NT2/D1 (cell line): Measurements from ENCODE around the gene NTM.

Experiments
- SUZ12 ChIP-seq: IDR thresholded peaks from 2 replicates; pipeline ENCODE4 v1.6.1; 2011; ENCODE audit not compliant: insufficient read length, insufficient read depth; ENCODE audit errors: extremely low read depth
- YY1 ChIP-seq: IDR thresholded peaks from 2 replicates; pipeline ENCODE4 v1.6.1; 2011; ENCODE audit not compliant: insufficient read length, insufficient read depth
- ZNF274 ChIP-seq: IDR thresholded peaks from 2 replicates; pipeline ENCODE4 v1.6.1; 2011; ENCODE audit warnings: mild to moderate bottlenecking, low read depth, low read length

- no peak for TF ChIP-seq YY1
- no peak for TF ChIP-seq ZNF274
- no peak for TF ChIP-seq SUZ12
Measured at GRCh38 chr11:131588057-131588456, 217.6 kb downstream of the NTM start.
